Suprapubic skin (tissue), 4 donors: ENCODE data around the gene SCNN1B.
"Not testable (repeated sequence)": the region's sequence is repeated elsewhere in the genome, so short reads cannot be mapped to it uniquely, and the experiment has no call there.

Source experiments
- EP300 ChIP-seq: sonication (generic); formaldehyde crosslinking; IDR thresholded peaks from one replicate; pipeline ENCODE4 v1.6.1; 2017; ENCODE audit warnings: antibody characterized with exemption
- POLR2A ChIP-seq, 2 donors: fragments of 450-650 bp; IDR thresholded peaks; one replicate each; pipeline ENCODE4 v1.6.1; 2017; ENCODE audit warnings: antibody characterized with exemption in 2 of 2, mild to moderate bottlenecking in 2 of 2, moderate library complexity in 2 of 2
- POLR2AphosphoS5 ChIP-seq, 3 donors: sonication (generic); formaldehyde crosslinking; IDR thresholded peaks; one replicate each; pipeline ENCODE4 v1.6.1; 2017; ENCODE audit warnings: antibody characterized with exemption in 3 of 3
- TF ChIP-seq, protein P1 (sequence below), 2 donors: fragments of 200-600 bp in 1 of 2; fragments of 450-650 bp in 1 of 2; sonication (generic) in 1 of 2; IDR thresholded peaks; one replicate each; pipeline ENCODE4 v1.5.1; 2016 to 2019; ENCODE audit warnings: antibody characterized with exemption in 2 of 2, mild to moderate bottlenecking in 1 of 2, moderate library complexity in 1 of 2

DNA sequence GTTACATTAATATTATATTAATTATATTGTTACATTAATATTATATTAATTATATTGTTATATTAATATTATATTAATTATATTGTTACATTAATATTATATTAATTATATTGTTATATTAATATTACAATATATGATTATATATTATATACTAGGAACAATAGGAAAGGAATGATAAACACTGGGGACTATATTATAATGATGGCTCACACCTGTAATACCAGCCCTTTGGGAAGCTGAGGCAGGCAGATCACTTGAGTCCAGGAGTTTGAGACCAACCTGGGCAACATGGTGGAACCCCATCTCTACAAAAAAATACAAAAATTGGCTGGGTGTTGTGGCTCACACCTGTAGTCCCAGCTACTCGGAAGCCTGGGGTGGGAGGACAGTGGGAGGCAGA, 48.5 kb upstream of the SCNN1B start:
- TF ChIP-seq, protein P1, sequence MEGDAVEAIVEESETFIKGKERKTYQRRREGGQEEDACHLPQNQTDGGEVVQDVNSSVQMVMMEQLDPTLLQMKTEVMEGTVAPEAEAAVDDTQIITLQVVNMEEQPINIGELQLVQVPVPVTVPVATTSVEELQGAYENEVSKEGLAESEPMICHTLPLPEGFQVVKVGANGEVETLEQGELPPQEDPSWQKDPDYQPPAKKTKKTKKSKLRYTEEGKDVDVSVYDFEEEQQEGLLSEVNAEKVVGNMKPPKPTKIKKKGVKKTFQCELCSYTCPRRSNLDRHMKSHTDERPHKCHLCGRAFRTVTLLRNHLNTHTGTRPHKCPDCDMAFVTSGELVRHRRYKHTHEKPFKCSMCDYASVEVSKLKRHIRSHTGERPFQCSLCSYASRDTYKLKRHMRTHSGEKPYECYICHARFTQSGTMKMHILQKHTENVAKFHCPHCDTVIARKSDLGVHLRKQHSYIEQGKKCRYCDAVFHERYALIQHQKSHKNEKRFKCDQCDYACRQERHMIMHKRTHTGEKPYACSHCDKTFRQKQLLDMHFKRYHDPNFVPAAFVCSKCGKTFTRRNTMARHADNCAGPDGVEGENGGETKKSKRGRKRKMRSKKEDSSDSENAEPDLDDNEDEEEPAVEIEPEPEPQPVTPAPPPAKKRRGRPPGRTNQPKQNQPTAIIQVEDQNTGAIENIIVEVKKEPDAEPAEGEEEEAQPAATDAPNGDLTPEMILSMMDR (IDR thresholded peaks at IDR 0.05): not testable (repeated sequence)
- TF ChIP-seq POLR2AphosphoS5 (IDR thresholded peaks at IDR 0.05); EP300; POLR2A (IDR thresholded peaks at IDR 0.05): not testable (repeated sequence)
